ENCODE measurements around the gene OR6C65. TPM values are rescaled to one million over a fixed set of nuclear protein-coding genes. Genes with fewer than 3 reads are reported as not detected.
"Not testable (repeated sequence)": the region's sequence is repeated elsewhere in the genome, so short reads cannot be mapped to it uniquely, and the experiment has no call there.

OR6C65 gene
- total RNA-seq, 2 donors from 2014 or later, result not detected

GRCh38 chr12:55416961-55417360 lies 16.6 kb downstream of the OR6C65 start:
- no peak for DNase-seq
- intact Hi-C loops (cut with DNase I), result no loop called here
- H3K27me3 ChIP-seq, result no peaks in the 10 kb centered on the region

GRCh38 chr12:55420307-55420962 lies 20.1 kb downstream of the OR6C65 start:
- Histone ChIP-seq H3K9ac (ENCODE audit: low read depth in 2 of 2, low read length in 2 of 2) (no peak overlapping the region), H3K36me3 (no peaks in the 10 kb centered on the region), H3K27me3 (no peaks in the 10 kb centered on the region), H3K4me3 (no peak overlapping the region), H3K4me1 (no peaks in the 10 kb centered on the region), H3K9me3 (no peaks in the 10 kb centered on the region), H3K27ac (no peak overlapping the region)
- TF ChIP-seq, protein P1, sequence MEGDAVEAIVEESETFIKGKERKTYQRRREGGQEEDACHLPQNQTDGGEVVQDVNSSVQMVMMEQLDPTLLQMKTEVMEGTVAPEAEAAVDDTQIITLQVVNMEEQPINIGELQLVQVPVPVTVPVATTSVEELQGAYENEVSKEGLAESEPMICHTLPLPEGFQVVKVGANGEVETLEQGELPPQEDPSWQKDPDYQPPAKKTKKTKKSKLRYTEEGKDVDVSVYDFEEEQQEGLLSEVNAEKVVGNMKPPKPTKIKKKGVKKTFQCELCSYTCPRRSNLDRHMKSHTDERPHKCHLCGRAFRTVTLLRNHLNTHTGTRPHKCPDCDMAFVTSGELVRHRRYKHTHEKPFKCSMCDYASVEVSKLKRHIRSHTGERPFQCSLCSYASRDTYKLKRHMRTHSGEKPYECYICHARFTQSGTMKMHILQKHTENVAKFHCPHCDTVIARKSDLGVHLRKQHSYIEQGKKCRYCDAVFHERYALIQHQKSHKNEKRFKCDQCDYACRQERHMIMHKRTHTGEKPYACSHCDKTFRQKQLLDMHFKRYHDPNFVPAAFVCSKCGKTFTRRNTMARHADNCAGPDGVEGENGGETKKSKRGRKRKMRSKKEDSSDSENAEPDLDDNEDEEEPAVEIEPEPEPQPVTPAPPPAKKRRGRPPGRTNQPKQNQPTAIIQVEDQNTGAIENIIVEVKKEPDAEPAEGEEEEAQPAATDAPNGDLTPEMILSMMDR (IDR thresholded peaks at IDR 0.05), result no peak
- intact Hi-C loops (cut with DNase I), result no loop called here
- no peak for DNase-seq

More at GRCh38 chr12:55416961-55417360, 16.6 kb downstream of the OR6C65 start:
- TF ChIP-seq, protein P1 (IDR thresholded peaks at IDR 0.05), result no peak
- Histone ChIP-seq H3K9me3 (no peaks in the 10 kb centered on the region), H3K9ac (ENCODE audit: low read depth in 2 of 2, low read length in 2 of 2) (no peak overlapping the region), H3K27ac (no peak overlapping the region), H3K4me3 (no peak overlapping the region), H3K4me1 (no peaks in the 10 kb centered on the region), H3K36me3 (no peaks in the 10 kb centered on the region)

- Histone ChIP-seq H3K9ac (ENCODE audit: low read depth in 2 of 2, low read length in 2 of 2) (no peak within 1 kb of the TSS), H3K4me3 (no peak within 1 kb of the TSS), H3K27ac (no peak within 1 kb of the TSS), H3K9me3 (no peaks in the 10 kb centered on the region), H3K36me3 (no peaks in the 10 kb centered on the region), H3K27me3 (no peaks in the 10 kb centered on the region), H3K4me1 (no peaks in the 10 kb centered on the region)
- DNase-seq, result no peak
- intact Hi-C loops (cut with DNase I), result no loop called here
- TF ChIP-seq, protein P1 (IDR thresholded peaks at IDR 0.05), result no peak
These were observed 25.6 kb downstream of the OR6C65 start, which contains the start of gene OR6C76 for GRCh38 chr12:55425954-55426353. Gene OR6C76, plus strand, starts transcription at chr12:55426254. Its CDS starts 0 bp downstream, at chr12:55426254.

- no peak for DNase-seq
- Histone ChIP-seq H3K4me3 (no peak overlapping the region), H3K9ac (ENCODE audit: low read depth in 2 of 2, low read length in 2 of 2) (no peak overlapping the region), H3K27ac (no peak overlapping the region), H3K9me3 (no peaks in the 10 kb centered on the region), H3K27me3 (no peaks in the 10 kb centered on the region), H3K4me1 (no peaks in the 10 kb centered on the region), H3K36me3 (no peaks in the 10 kb centered on the region)
- TF ChIP-seq, protein P1 (IDR thresholded peaks at IDR 0.05), result no peak
- intact Hi-C loops (cut with DNase I), result no loop called here
These were observed 28.3 kb downstream of the OR6C65 start for GRCh38 chr12:55428331-55429243.

DNA sequence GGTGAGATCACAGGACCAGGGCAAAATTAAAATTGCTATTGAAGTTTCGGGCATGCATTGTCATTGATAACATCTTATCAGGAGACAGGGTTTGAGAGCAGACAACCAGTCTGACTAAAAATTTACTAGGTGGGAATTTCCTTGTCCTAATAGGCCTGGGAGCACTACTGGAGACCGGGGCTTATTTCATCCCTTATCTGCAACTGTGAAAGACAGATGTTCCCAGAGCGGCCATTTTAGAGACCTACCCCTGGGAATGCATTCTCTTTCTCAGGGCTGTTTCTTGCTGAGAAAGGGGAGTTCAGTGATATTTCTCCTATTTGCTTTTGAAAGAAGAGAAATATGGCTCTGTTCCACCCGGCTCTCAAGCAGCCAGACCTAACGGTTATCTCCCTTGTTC lies 40.9 kb downstream of the OR6C65 start:
- DNase-seq; H3K36me3 ChIP-seq; H3K4me3 ChIP-seq; H3K9ac ChIP-seq (ENCODE audit: low read depth in 2 of 2, low read length in 2 of 2); H3K4me1 ChIP-seq; H3K9me3 ChIP-seq; H3K27ac ChIP-seq; intact Hi-C loops (cut with DNase I); H3K27me3 ChIP-seq: not testable (repeated sequence)

All from colonic mucosa (tissue), 4 donors.